Duodenal mucosa (tissue), 2 donors: ENCODE results near the gene PLBD2.

ENCODE experiments used
- H3K27ac ChIP-seq: one replicate; pipeline ENCODE4 v1.7.0; 2013; ENCODE audit warnings: low read depth, low read length
- H3K27me3 ChIP-seq, 2 donors: one replicate each; pipeline ENCODE4 v1.7.0; 2013; ENCODE audit warnings: low read length in 2 of 2, control low read depth in 1 of 2; ENCODE audit not compliant: insufficient read depth in 2 of 2, control insufficient read depth in 1 of 2
- H3K36me3 ChIP-seq, 2 donors: one replicate each; pipeline ENCODE4 v1.7.0; 2013; ENCODE audit warnings: low read length in 2 of 2, control low read depth in 1 of 2; ENCODE audit not compliant: insufficient read depth in 2 of 2, control insufficient read depth in 1 of 2
- H3K4me1 ChIP-seq, 2 donors: one replicate each; pipeline ENCODE4 v1.7.0; 2013; ENCODE audit warnings: low read length in 2 of 2, control low read depth in 1 of 2; ENCODE audit not compliant: insufficient read depth in 2 of 2, control insufficient read depth in 1 of 2
- H3K4me3 ChIP-seq, 2 donors: one replicate each; pipeline ENCODE4 v1.7.0; 2013; ENCODE audit warnings: low read length in 2 of 2, low read depth in 1 of 2
- H3K9ac ChIP-seq, 2 donors: one replicate each; pipeline ENCODE4 v1.7.0; 2013; ENCODE audit warnings: low read length in 2 of 2, low read depth in 1 of 2
- H3K9me3 ChIP-seq, 2 donors: one replicate each; pipeline ENCODE4 v1.7.0; 2013; ENCODE audit warnings: low read length in 2 of 2, control low read depth in 1 of 2; ENCODE audit not compliant: control insufficient read depth in 1 of 2

Gene PLBD2

GRCh38 chr12:113333877-113334785 is 24.3 kb upstream of the PLBD2 start:
- Histone ChIP-seq H3K4me1 (peaks cover 5 to 19% of the 10 kb centered on the region in 2 donors), H3K27ac (no peak overlapping the region)

GRCh38 chr12:113334786-113335539 is 23.4 kb upstream of the PLBD2 start, which contains the start of gene SLC8B1:
TSS of gene SLC8B1 (minus strand) at chr12:113335109. CDS start at chr12:113332878, 2,231 bp downstream.
- peaks cover 5 to 19% of the 10 kb centered on the region in 2 donors for H3K4me1 ChIP-seq
- peaks cover 0 to 21% of the 10 kb centered on the region in 2 donors for H3K36me3 ChIP-seq
- no peaks in the 10 kb centered on the region for H3K9me3 ChIP-seq
- H3K4me3 ChIP-seq, result peak within 1 kb of the TSS; percentile 93 to 95
- no peak within 1 kb of the TSS for H3K27ac ChIP-seq
- no peaks in the 10 kb centered on the region for H3K27me3 ChIP-seq
- peak within 1 kb of the TSS; percentile 63 to 66 for H3K9ac ChIP-seq

More at GRCh38 chr12:113333877-113334785, 24.3 kb upstream of the PLBD2 start:
- peak overlapping the region; percentile 63 to 66 for H3K9ac ChIP-seq
- H3K4me3 ChIP-seq, result peak overlapping the region; percentile 93 to 95
- no peaks in the 10 kb centered on the region for H3K9me3 ChIP-seq
- peaks cover 3 to 25% of the 10 kb centered on the region in 2 donors for H3K36me3 ChIP-seq
- H3K27me3 ChIP-seq, result no peaks in the 10 kb centered on the region

GRCh38 chr12:113339540-113339939 is 18.8 kb upstream of the PLBD2 start:
- H3K27me3 ChIP-seq, result no peaks in the 10 kb centered on the region
- no peak overlapping the region for H3K27ac ChIP-seq
- H3K9me3 ChIP-seq, result no peaks in the 10 kb centered on the region
- peaks cover 0 to 5% of the 10 kb centered on the region in 2 donors for H3K4me1 ChIP-seq
- H3K36me3 ChIP-seq, result no peaks in the 10 kb centered on the region
- no peak overlapping the region for H3K9ac ChIP-seq
- no peak overlapping the region for H3K4me3 ChIP-seq

- Histone ChIP-seq H3K27me3 (no peaks in the 10 kb centered on the region), H3K4me1 (peaks cover 0 to 5% of the 10 kb centered on the region in 2 donors), H3K9me3 (no peaks in the 10 kb centered on the region), H3K4me3 (no peak overlapping the region), H3K27ac (no peak overlapping the region), H3K9ac (no peak overlapping the region), H3K36me3 (no peaks in the 10 kb centered on the region)
Measured at GRCh38 chr12:113340061-113340460, 18.3 kb upstream of the PLBD2 start.

GRCh38 chr12:113341535-113341934 is 16.9 kb upstream of the PLBD2 start:
- Histone ChIP-seq H3K9ac (no peak overlapping the region), H3K27ac (no peak overlapping the region), H3K27me3 (no peaks in the 10 kb centered on the region), H3K4me3 (no peak overlapping the region), H3K36me3 (no peaks in the 10 kb centered on the region), H3K4me1 (no peaks in the 10 kb centered on the region), H3K9me3 (no peaks in the 10 kb centered on the region)

GRCh38 chr12:113345318-113345717 is 13.1 kb upstream of the PLBD2 start:
- Histone ChIP-seq H3K36me3 (no peaks in the 10 kb centered on the region), H3K27me3 (no peaks in the 10 kb centered on the region), H3K9ac (no peak overlapping the region), H3K4me1 (no peaks in the 10 kb centered on the region), H3K27ac (no peak overlapping the region), H3K4me3 (no peak overlapping the region), H3K9me3 (no peaks in the 10 kb centered on the region)

GRCh38 chr12:113346353-113346752 is 12.0 kb upstream of the PLBD2 start:
- Histone ChIP-seq H3K4me1 (no peaks in the 10 kb centered on the region), H3K9me3 (no peaks in the 10 kb centered on the region), H3K27ac (no peak overlapping the region), H3K36me3 (no peaks in the 10 kb centered on the region), H3K27me3 (no peaks in the 10 kb centered on the region), H3K4me3 (no peak overlapping the region), H3K9ac (no peak overlapping the region)

GRCh38 chr12:113347107-113347506 is 11.3 kb upstream of the PLBD2 start:
- Histone ChIP-seq H3K27ac (no peak overlapping the region), H3K27me3 (no peaks in the 10 kb centered on the region), H3K9me3 (no peaks in the 10 kb centered on the region), H3K9ac (no peak overlapping the region), H3K4me3 (no peak overlapping the region), H3K4me1 (no peaks in the 10 kb centered on the region), H3K36me3 (no peaks in the 10 kb centered on the region)

GRCh38 chr12:113347892-113348291 is 10.5 kb upstream of the PLBD2 start:
- no peak overlapping the region for H3K27ac ChIP-seq
- no peaks in the 10 kb centered on the region for H3K27me3 ChIP-seq
- H3K9me3 ChIP-seq, result no peaks in the 10 kb centered on the region
- H3K9ac ChIP-seq, result no peak overlapping the region
- H3K36me3 ChIP-seq, result no peaks in the 10 kb centered on the region
- H3K4me1 ChIP-seq, result no peaks in the 10 kb centered on the region
- H3K4me3 ChIP-seq, result no peak overlapping the region
